HepG2 (cell line): Measurements from ENCODE around the gene COL13A1.

Experiments
- ARNTL ChIP-seq: sonication (generic); formaldehyde crosslinking; IDR thresholded peaks from 2 replicates; pipeline ENCODE4 v1.4.0; 2020; ENCODE audit warnings: mild to moderate bottlenecking, missing genetic modification reagents
- CTCF ChIP-seq: sonication (generic); formaldehyde crosslinking; IDR thresholded peaks from 2 replicates; pipeline ENCODE4 v1.5.0; 2020; ENCODE audit warnings: mild to moderate bottlenecking, missing genetic modification reagents, moderate library complexity
- FOSL1 ChIP-seq: sonication (generic); formaldehyde crosslinking; IDR thresholded peaks from 2 replicates; pipeline ENCODE4 v1.9.0; 2021; ENCODE audit warnings: missing genetic modification reagents, borderline replicate concordance
- ZBTB21 ChIP-seq: sonication (generic); formaldehyde crosslinking; IDR thresholded peaks from 2 replicates; pipeline ENCODE4 v1.4.0; 2020; ENCODE audit warnings: missing genetic modification reagents

DNA sequence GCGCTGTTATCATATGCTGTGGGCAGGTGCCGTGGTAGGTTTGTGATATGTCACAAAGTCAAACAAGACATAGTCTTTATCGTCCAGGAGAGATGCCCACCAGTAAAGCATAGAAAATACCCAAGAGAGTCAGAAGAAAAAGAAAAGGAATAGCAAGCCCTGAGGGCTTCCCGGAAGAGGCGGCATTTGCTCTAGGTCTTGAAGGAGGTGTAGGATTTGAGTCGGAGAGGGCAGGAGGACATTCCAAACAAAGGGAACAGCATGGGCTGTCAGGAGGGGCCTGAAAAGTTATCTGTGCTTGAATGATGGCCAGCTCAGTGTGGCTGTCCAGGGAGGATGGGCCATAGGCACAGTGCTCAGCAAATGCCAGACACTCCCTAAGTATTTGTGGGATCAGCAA, 42.2 kb downstream of the COL13A1 start:
- TF ChIP-seq ZBTB21 (CRISPR knock-in tag) (no peak), ARNTL (no peak), FOSL1 (CRISPR knock-in tag) (no peak), CTCF (CRISPR knock-in tag) (no peak)
